Tibial artery (tissue), 4 donors: ENCODE data around the gene LCN2.

ENCODE experiments used
- DNase-seq, 2 donors: peaks; one replicate each; pipeline ENCODE4 v3.0.0-alpha.2; 2019
- H3K27ac ChIP-seq, 2 donors: fragments of 200-600 bp; sonication (generic) in 1 of 2; 1 replicate in 1 of 2; 2 replicates in 1 of 2; pipeline ENCODE4 v1.5.1; 2018 to 2019; ENCODE audit warnings: mild to moderate bottlenecking in 1 of 2
- H3K27me3 ChIP-seq, 2 donors: fragments of 200-600 bp; sonication (generic) in 1 of 2; one replicate each; pipeline versions ENCODE4 v1.5.1 to v1.6.0; 2016 to 2019
- H3K36me3 ChIP-seq, 3 donors: fragments of 200-600 bp; sonication (generic) in 2 of 3; one replicate each; pipeline ENCODE4 v1.5.1; 2016 to 2019; ENCODE audit warnings: mild to moderate bottlenecking in 2 of 3
- H3K4me1 ChIP-seq, 4 donors: fragments of 200-600 bp; sonication (generic) in 2 of 4; 1 replicate in 3 of 4; 2 replicates in 1 of 4; pipeline ENCODE4 v1.5.1; 2016 to 2019
- H3K4me3 ChIP-seq, 2 donors: fragments of 200-600 bp; sonication (generic) in 1 of 2; 1 replicate in 1 of 2; 2 replicates in 1 of 2; pipeline ENCODE4 v1.5.1; 2018 to 2019; ENCODE audit warnings: mild to moderate bottlenecking in 2 of 2
- H3K9me3 ChIP-seq, 3 donors: fragments of 200-600 bp; sonication (generic) in 1 of 3; one replicate each; pipeline ENCODE4 v1.5.1; 2016 to 2019
- CTCF ChIP-seq, 2 experiments: fragments of 200-600 bp in 1 of 2; fragments of 450-650 bp in 1 of 2; IDR thresholded peaks; one replicate each; pipeline ENCODE4 v1.5.1; 2017 to 2019; ENCODE audit warnings: antibody characterized with exemption in 2 of 2, mild to moderate bottlenecking in 1 of 2, moderate library complexity in 1 of 2
- intact Hi-C: fragments of 100-400 bp; cut with DNase I; formaldehyde crosslinking; loops from one replicate; pipeline ENCODE4 v1.15.0; 2023; ENCODE audit warnings: low total_unique reads

Gene LCN2

GRCh38 chr9:128148509-128149000, 698 bp upstream of the LCN2 start:
- Histone ChIP-seq H3K9me3 (no peaks in the 10 kb centered on the region), H3K36me3 (no peaks in the 10 kb centered on the region), H3K4me1 (peaks cover 0 to 12% (median 0%) of the 10 kb centered on the region in 4 donors), H3K27me3 (no peaks in the 10 kb centered on the region), H3K27ac (no peak overlapping the region), H3K4me3 (no peak overlapping the region)
- intact Hi-C loops, result no loop called here
- TF ChIP-seq CTCF (IDR thresholded peaks at IDR 0.05), result no peak
- no peak for DNase-seq

GRCh38 chr9:128149951-128150593, 819 bp downstream of the LCN2 start:
- Histone ChIP-seq H3K9me3 (no peaks in the 10 kb centered on the region), H3K36me3 (no peaks in the 10 kb centered on the region), H3K27me3 (no peaks in the 10 kb centered on the region), H3K27ac (no peak overlapping the region), H3K4me3 (no peak overlapping the region), H3K4me1 (peaks cover 0 to 12% (median 0%) of the 10 kb centered on the region in 4 donors)
- no peak for DNase-seq
- TF ChIP-seq CTCF (IDR thresholded peaks at IDR 0.05), result no peak
- intact Hi-C loops, result no loop called here

GRCh38 chr9:128150594-128151308, 1.5 kb downstream of the LCN2 start:
- H3K27me3 ChIP-seq, result no peaks in the 10 kb centered on the region
- no peak for TF ChIP-seq CTCF (IDR thresholded peaks at IDR 0.05)
- intact Hi-C loops, result no loop called here
- DNase-seq, result peak in 1 of 2 donors; percentile 63
- H3K9me3 ChIP-seq, result no peaks in the 10 kb centered on the region
- H3K27ac ChIP-seq, result no peak overlapping the region
- peaks cover 0 to 12% (median 0%) of the 10 kb centered on the region in 4 donors for H3K4me1 ChIP-seq
- H3K4me3 ChIP-seq, result no peak overlapping the region
- H3K36me3 ChIP-seq, result no peaks in the 10 kb centered on the region

- H3K4me1 ChIP-seq, result peaks cover 0 to 12% (median 0%) of the 10 kb centered on the region in 4 donors
- peak in 1 of 2 donors; percentile 60 for DNase-seq
- TF ChIP-seq CTCF (IDR thresholded peaks at IDR 0.05), result no peak
- no peaks in the 10 kb centered on the region for H3K36me3 ChIP-seq
- intact Hi-C loops, result no loop called here
- H3K9me3 ChIP-seq, result no peaks in the 10 kb centered on the region
- no peak overlapping the region for H3K27ac ChIP-seq
- H3K27me3 ChIP-seq, result no peaks in the 10 kb centered on the region
- H3K4me3 ChIP-seq, result no peak overlapping the region
These were observed 2.3 kb downstream of the LCN2 start for GRCh38 chr9:128151309-128152132.

GRCh38 chr9:128152133-128153059, 3.1 kb downstream of the LCN2 start:
- H3K36me3 ChIP-seq, result no peaks in the 10 kb centered on the region
- intact Hi-C loops, result no loop called here
- no peaks in the 10 kb centered on the region for H3K27me3 ChIP-seq
- no peak overlapping the region for H3K27ac ChIP-seq
- H3K4me3 ChIP-seq, result no peak overlapping the region
- peaks cover 0 to 12% (median 0%) of the 10 kb centered on the region in 4 donors for H3K4me1 ChIP-seq
- no peaks in the 10 kb centered on the region for H3K9me3 ChIP-seq
- no peak for TF ChIP-seq CTCF (IDR thresholded peaks at IDR 0.05)
- DNase-seq, result peak in 1 of 2 donors; percentile 55
